HepG2 (cell line): Measurements from ENCODE around the gene MARF1. TPM values are rescaled to one million over a fixed set of nuclear protein-coding genes. Genes with fewer than 3 reads are reported as not detected.

Source experiments
- CENPX ChIP-seq: sonication (generic); formaldehyde crosslinking; IDR thresholded peaks from 2 replicates; pipeline ENCODE4 v1.9.0; 2021; ENCODE audit warnings: mild to moderate bottlenecking, missing genetic modification reagents, moderate library complexity
- EEA1 ChIP-seq: sonication (generic); formaldehyde crosslinking; IDR thresholded peaks from 2 replicates; pipeline ENCODE4 v1.5.1; 2020; ENCODE audit warnings: mild to moderate bottlenecking, missing genetic modification reagents, borderline replicate concordance
- ESRRA ChIP-seq: sonication (generic); formaldehyde crosslinking; IDR thresholded peaks from 2 replicates; pipeline ENCODE4 v1.5.1; 2020; ENCODE audit warnings: mild to moderate bottlenecking, low read depth, missing genetic modification reagents
- FOXC1 ChIP-seq: sonication (generic); formaldehyde crosslinking; IDR thresholded peaks from 2 replicates; pipeline ENCODE4 v1.8.0; 2022; ENCODE audit warnings: mild to moderate bottlenecking, missing genetic modification reagents, borderline replicate concordance
- FOXJ3 ChIP-seq: sonication (generic); formaldehyde crosslinking; IDR thresholded peaks from 2 replicates; pipeline ENCODE4 v1.4.0; 2020; ENCODE audit warnings: missing genetic modification reagents, mild to moderate bottlenecking, borderline replicate concordance
- FOXM1 ChIP-seq: sonication (generic); formaldehyde crosslinking; IDR thresholded peaks from 2 replicates; pipeline ENCODE4 v1.5.0; 2020; ENCODE audit warnings: missing genetic modification reagents
- HCFC1 ChIP-seq: fragments of 150-350 bp; IDR thresholded peaks from 2 replicates; pipeline ENCODE4 v1.6.1; 2014; ENCODE audit warnings: low read depth, low read length
- HHEX ChIP-seq: IDR thresholded peaks from 2 replicates; pipeline ENCODE4 v1.6.1; 2016; ENCODE audit warnings: control low read depth
- HNF4G ChIP-seq, 2 experiments: sonication (generic) in 1 of 2; formaldehyde crosslinking in 1 of 2; IDR thresholded peaks; 2 replicates each; pipeline versions ENCODE4 v1.4.0 to v1.6.1; 2011 to 2020; ENCODE audit warnings: borderline replicate concordance in 2 of 2, low read depth in 2 of 2, mild to moderate bottlenecking in 2 of 2, low read length in 1 of 2, missing genetic modification reagents in 1 of 2, moderate library complexity in 1 of 2
- IKZF1 ChIP-seq: fragments of 450-650 bp; IDR thresholded peaks from 2 replicates; pipeline ENCODE4 v1.7.1; 2016
- IRF1 ChIP-seq: sonication (generic); formaldehyde crosslinking; IDR thresholded peaks from 2 replicates; pipeline ENCODE4 v1.4.0; 2020; ENCODE audit warnings: low read depth, mild to moderate bottlenecking, missing genetic modification reagents
- KAT8 ChIP-seq: IDR thresholded peaks from 2 replicates; pipeline ENCODE4 v1.6.1; 2016; ENCODE audit warnings: missing genetic modification reagents, missing compliant biosample characterization
- PAX8 ChIP-seq: sonication (generic); formaldehyde crosslinking; IDR thresholded peaks from 2 replicates; pipeline ENCODE4 v1.8.0; 2022; ENCODE audit warnings: mild to moderate bottlenecking, missing genetic modification reagents, borderline replicate concordance
- RCOR2 ChIP-seq: IDR thresholded peaks from 2 replicates; pipeline ENCODE4 v1.6.1; 2016; ENCODE audit warnings: missing biosample characterization, missing genetic modification reagents
- RELA ChIP-seq: sonication (generic); formaldehyde crosslinking; IDR thresholded peaks from 2 replicates; pipeline ENCODE4 v1.4.0; 2020; ENCODE audit warnings: missing genetic modification reagents
- SMAD3 ChIP-seq: sonication (generic); formaldehyde crosslinking; IDR thresholded peaks from 2 replicates; pipeline ENCODE4 v1.4.0; 2020; ENCODE audit warnings: missing genetic modification reagents
- SP1 ChIP-seq, 2 experiments: fragments of 450-650 bp in 1 of 2; sonication (generic) in 1 of 2; formaldehyde crosslinking in 1 of 2; IDR thresholded peaks; 2 replicates each; pipeline versions ENCODE4 v1.4.0 to v1.6.1; 2016 to 2020; ENCODE audit warnings: missing genetic modification reagents in 1 of 2
- TFE3 ChIP-seq: IDR thresholded peaks from 2 replicates; pipeline ENCODE4 v1.6.1; 2016
- TSC22D2 ChIP-seq: sonication (generic); formaldehyde crosslinking; IDR thresholded peaks from 2 replicates; pipeline ENCODE4 v1.5.1; 2020; ENCODE audit warnings: missing genetic modification reagents, mild to moderate bottlenecking, borderline replicate concordance
- USF2 ChIP-seq, 2 experiments: sonication (generic) in 1 of 2; formaldehyde crosslinking in 1 of 2; IDR thresholded peaks; 2 replicates each; pipeline versions ENCODE4 v1.5.1 to v1.6.1; 2011 to 2020; ENCODE audit warnings: borderline replicate concordance in 1 of 2, low read depth in 1 of 2, low read length in 1 of 2, mild to moderate bottlenecking in 1 of 2, missing genetic modification reagents in 1 of 2, moderate library complexity in 1 of 2
- XBP1 ChIP-seq: sonication (generic); formaldehyde crosslinking; IDR thresholded peaks from 2 replicates; pipeline ENCODE4 v1.5.0; 2020; ENCODE audit warnings: missing genetic modification reagents
- ZNF235 ChIP-seq: sonication (generic); formaldehyde crosslinking; IDR thresholded peaks from 2 replicates; pipeline ENCODE4 v1.8.1; 2023; ENCODE audit warnings: mild to moderate bottlenecking, missing genetic modification reagents, borderline replicate concordance
- polyA plus RNA-seq, 8 experiments: library from polyadenylated mRNA; depleted of rRNA in 3 of 8; stranded (reverse) in 7 of 8; unstranded in 1 of 8; fragments of >200 nt; fragmentation: Illumina TruSeq in 4 of 8; extraction: Trizol in 4 of 8; gene quantifications; 2 replicates each; pipeline versions ENCODE4 v1.2.1 to v1.2.3, GENCODE V29; 2011 to 2016; ENCODE audit warnings: low read depth in 4 of 8, missing spikeins in 1 of 8, mixed read lengths in 1 of 8; ENCODE audit not compliant: insufficient read depth in 1 of 8
- total RNA-seq, 5 experiments: library from RNA; depleted of rRNA; stranded (reverse); fragments of >200 nt; fragmentation: Illumina TruSeq; extraction: Trizol; gene quantifications; 2 replicates each; pipeline ENCODE4 v1.2.3, GENCODE V29; 2016; ENCODE audit warnings: low read depth in 1 of 5
- TF ChIP-seq, protein P1 (sequence below): sonication (generic); formaldehyde crosslinking; IDR thresholded peaks from 2 replicates; pipeline ENCODE4 v1.4.0; 2020; ENCODE audit warnings: missing genetic modification reagents, borderline replicate concordance

The MARF1 gene
- total and polyA plus RNA-seq, 2 of the 13 experiments (the other 11 are each of a cell fraction or from before 2014, with no cell fraction given): 8.7 to 20.7 TPM

DNA sequence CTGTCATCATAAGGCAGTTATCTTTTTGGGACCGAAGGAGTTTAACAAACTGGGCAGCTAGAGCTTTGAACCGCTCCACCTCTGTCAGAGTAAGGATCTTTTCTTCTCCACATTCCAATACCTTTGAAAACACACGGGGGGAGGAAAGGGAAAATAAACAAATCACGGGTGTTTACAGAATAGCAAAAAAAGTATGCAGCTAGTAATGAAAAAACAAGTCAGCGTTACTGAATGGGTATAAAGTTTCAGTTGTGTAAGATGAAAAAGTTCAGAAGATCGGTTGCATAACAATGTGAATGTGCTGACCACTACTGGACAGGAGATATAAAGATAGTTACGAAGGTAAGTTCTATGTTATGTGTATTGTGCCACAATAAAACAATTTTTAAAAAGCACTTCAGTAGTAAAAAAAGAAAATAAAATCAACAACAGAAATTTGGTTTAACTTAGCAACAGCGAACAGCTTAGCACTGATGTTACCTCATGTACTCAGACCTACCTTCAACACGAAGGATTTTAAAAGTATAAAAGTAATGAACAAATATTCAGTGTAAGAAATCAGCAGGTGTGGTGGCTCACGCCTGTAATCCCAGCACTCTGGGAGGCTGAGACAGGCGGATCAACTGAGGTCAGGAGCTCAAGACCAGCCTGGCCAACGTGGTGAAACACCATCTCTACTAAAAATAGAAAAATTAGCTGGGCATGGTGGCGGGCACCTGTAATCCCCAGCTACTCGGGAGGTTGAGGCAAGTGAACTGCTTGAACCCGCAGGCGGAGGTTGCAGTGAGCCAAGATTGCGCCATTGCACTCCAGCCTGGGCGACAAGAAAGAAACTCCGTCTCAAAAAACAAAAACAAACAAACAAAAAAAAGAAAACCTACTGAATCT lies 34.3 kb downstream of the MARF1 start (continued):
- TF ChIP-seq PAX8 (CRISPR knock-in tag) (no peak), TFE3 (CRISPR knock-in tag) (peak; percentile 69), FOXJ3 (CRISPR knock-in tag) (peak; percentile 93; the same call in 1 of the 2 replicates), EEA1 (no peak), RELA (no peak), SP1 (IDR thresholded peaks at IDR 0.05) (no peak), SP1 (CRISPR knock-in tag; IDR thresholded peaks at IDR 0.05) (no peak), TSC22D2 (CRISPR knock-in tag) (no peak), XBP1 (CRISPR knock-in tag) (no peak), KAT8 (CRISPR knock-in tag) (peak; percentile 86), CENPX (CRISPR knock-in tag) (no peak), IRF1 (no peak), HCFC1 (no peak), ZNF235 (no peak), HNF4G (IDR thresholded peaks at IDR 0.05; ENCODE audit: borderline replicate concordance, low read depth, low read length) (peak; percentile 63; the same call in 1 of the 2 replicates), HNF4G (CRISPR knock-in tag; IDR thresholded peaks at IDR 0.05; ENCODE audit: borderline replicate concordance, low read depth) (peak; percentile 74; the same call in 1 of the 2 replicates), USF2 (IDR thresholded peaks at IDR 0.05; ENCODE audit: low read depth, low read length) (no peak), USF2 (CRISPR knock-in tag; IDR thresholded peaks at IDR 0.05; ENCODE audit: borderline replicate concordance) (no peak), IKZF1 (no peak), SMAD3 (CRISPR knock-in tag) (no peak), RCOR2 (CRISPR knock-in tag) (peak; percentile 94), ESRRA (CRISPR knock-in tag) (no peak), FOXM1 (CRISPR knock-in tag) (no peak), FOXC1 (CRISPR knock-in tag) (no peak), HHEX (CRISPR knock-in tag) (peak; percentile 64; the same call in 1 of the 2 replicates)
- TF ChIP-seq, protein P1, sequence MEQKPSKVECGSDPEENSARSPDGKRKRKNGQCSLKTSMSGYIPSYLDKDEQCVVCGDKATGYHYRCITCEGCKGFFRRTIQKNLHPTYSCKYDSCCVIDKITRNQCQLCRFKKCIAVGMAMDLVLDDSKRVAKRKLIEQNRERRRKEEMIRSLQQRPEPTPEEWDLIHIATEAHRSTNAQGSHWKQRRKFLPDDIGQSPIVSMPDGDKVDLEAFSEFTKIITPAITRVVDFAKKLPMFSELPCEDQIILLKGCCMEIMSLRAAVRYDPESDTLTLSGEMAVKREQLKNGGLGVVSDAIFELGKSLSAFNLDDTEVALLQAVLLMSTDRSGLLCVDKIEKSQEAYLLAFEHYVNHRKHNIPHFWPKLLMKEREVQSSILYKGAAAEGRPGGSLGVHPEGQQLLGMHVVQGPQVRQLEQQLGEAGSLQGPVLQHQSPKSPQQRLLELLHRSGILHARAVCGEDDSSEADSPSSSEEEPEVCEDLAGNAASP (CRISPR knock-in tag): 0 out of 2 replicates have a peak, but pooled peaks have one; percentile 42
